Activated naive CD4-positive, alpha-beta T cell treated with anti-CD3 and anti-CD28 coated beads for 36 hours (primary cell): Measurements from ENCODE around the gene SCN9A. TPM values are rescaled to one million over a fixed set of nuclear protein-coding genes. Genes with fewer than 3 reads are reported as not detected.
"Not testable (repeated sequence)": the region's sequence is repeated elsewhere in the genome, so short reads cannot be mapped to it uniquely, and the experiment has no call there.

Experiments
- CTCF ChIA-PET: fragments of 350-600 bp; sonication (Branson Sonifier 250); formaldehyde crosslinking; loops from one replicate; lab custom pipeline; 2021; ENCODE audit warnings: antibody characterized with exemption; lab: Charles Lee
- DNase-seq: peaks from one replicate; pipeline ENCODE4 v3.0.0-alpha.2; 2020
- H3K27ac Mint-ChIP-seq: one replicate; pipeline ENCODE4 v1.8.0; 2021; ENCODE audit warnings: mild to moderate bottlenecking, mixed read lengths
- H3K27me3 Mint-ChIP-seq: one replicate; pipeline ENCODE4 v1.8.0; 2021; ENCODE audit warnings: low read depth, mixed read lengths
- H3K36me3 Mint-ChIP-seq: one replicate; pipeline ENCODE4 v1.8.0; 2021; ENCODE audit warnings: low read depth, mixed read lengths
- H3K4me1 Mint-ChIP-seq: one replicate; pipeline ENCODE4 v1.8.0; 2021; ENCODE audit warnings: low read depth, mixed read lengths
- H3K4me3 Mint-ChIP-seq: one replicate; pipeline ENCODE4 v1.8.0; 2021; ENCODE audit warnings: mild to moderate bottlenecking, moderate library complexity, mixed read lengths
- H3K9me3 Mint-ChIP-seq: one replicate; pipeline ENCODE4 v1.8.0; 2021; ENCODE audit warnings: mixed read lengths
- intact Hi-C: fragments of 100-400 bp; cut with micrococcal nuclease; formaldehyde crosslinking; loops from one replicate; pipeline ENCODE4 v1.15.1; 2023
- total RNA-seq, 2 experiments: library from RNA; stranded (reverse); gene quantifications; one replicate each; pipeline ENCODE4 v1.2.3, GENCODE V29; 2021

Gene SCN9A
- total RNA-seq, 2 experiments from 2014 or later = not detected

DNA sequence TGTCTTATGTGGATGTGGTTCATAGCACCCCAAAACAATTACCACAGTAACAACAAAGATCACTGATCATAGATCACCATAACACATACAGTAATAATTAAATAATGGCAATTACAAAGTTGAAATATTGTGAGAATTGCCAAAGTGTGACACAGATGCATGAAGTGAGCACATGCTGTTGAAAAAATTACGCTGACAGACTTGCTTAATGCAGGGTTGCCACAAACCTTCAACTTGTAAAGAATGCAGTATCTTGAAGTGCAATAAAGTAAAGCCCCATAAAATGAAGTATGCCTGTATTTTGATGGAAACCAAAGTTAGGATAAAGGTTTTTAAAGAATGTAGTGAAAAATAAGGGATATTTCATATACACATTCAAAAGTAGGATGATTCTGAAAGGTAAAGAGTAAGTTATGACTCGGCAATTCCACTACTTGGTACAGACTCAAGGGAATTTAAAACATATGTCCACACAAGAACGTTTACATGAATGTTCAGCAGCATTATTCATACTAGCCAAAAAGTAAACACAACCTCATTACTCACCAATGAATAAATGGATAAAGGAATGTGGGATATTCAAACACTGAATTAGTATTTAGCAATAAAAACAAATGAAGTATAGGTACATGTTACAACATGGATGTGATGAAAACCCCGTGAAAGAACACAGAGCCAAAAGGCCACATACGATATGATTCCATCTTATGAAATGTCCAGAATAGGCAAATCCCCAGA, 61.6 kb downstream of the SCN9A start:
- intact Hi-C loops = no loop called here
- Mint-ChIP-seq H3K4me3 (no peak overlapping the region), H3K27me3 (no peaks in the 10 kb centered on the region), H3K9me3 (peaks cover 2% of the 10 kb centered on the region), H3K27ac (no peak overlapping the region), H3K4me1 (no peaks in the 10 kb centered on the region), H3K36me3 (no peaks in the 10 kb centered on the region)
- CTCF ChIA-PET = no interaction called here
- no peak for DNase-seq

GRCh38 chr2:166312863-166313262, 62.9 kb downstream of the SCN9A start:
- H3K4me1 Mint-ChIP-seq, CTCF ChIA-PET, intact Hi-C loops, H3K27me3 Mint-ChIP-seq, H3K4me3 Mint-ChIP-seq, H3K36me3 Mint-ChIP-seq, H3K9me3 Mint-ChIP-seq, H3K27ac Mint-ChIP-seq, DNase-seq: not testable (repeated sequence)

DNA sequence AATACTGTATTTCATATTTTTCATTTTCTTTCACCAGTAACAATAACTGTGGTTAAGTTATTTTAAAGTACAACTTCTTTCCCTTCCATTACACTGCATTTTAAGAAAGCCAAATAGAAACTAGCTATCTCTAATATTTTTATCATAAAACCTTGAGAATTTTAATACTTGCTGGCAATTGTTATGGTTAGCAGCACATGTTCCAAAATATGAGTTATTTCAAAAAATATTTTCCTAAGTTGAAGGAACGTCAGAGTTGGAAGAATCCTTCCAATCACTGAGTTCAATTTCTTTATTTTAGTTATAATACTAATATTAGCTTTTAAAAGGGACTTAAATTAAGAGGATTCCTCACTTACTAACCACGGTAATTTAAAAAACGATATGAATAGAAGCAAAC, 68.4 kb downstream of the SCN9A start:
- intact Hi-C loops = no loop called here
- H3K36me3 Mint-ChIP-seq = no peaks in the 10 kb centered on the region
- CTCF ChIA-PET = no interaction called here
- peaks cover 2% of the 10 kb centered on the region for H3K9me3 Mint-ChIP-seq
- no peak overlapping the region for H3K27ac Mint-ChIP-seq
- no peak overlapping the region for H3K4me3 Mint-ChIP-seq
- no peaks in the 10 kb centered on the region for H3K4me1 Mint-ChIP-seq
- no peak for DNase-seq
- H3K27me3 Mint-ChIP-seq = no peaks in the 10 kb centered on the region

DNA sequence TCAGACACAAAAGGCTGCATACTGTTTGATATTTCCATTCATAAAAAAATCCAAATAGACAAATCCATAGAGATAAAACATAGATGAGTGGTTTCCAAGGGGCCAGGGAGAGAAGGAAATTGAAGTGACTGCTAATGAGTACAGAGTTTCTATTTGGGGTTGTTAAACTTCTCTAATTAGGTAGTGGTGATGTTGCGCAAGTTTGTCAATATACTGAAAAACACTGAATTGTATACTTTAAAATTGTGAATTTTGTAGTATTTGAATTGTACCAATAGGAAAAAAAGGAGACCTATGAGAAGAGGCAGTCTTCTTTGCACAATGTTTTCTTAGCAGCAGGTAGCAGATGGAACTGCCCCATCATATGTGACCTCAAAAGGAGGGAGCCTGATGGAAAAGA, 71.1 kb downstream of the SCN9A start:
- Mint-ChIP-seq H3K36me3 (no peaks in the 10 kb centered on the region), H3K27me3 (no peaks in the 10 kb centered on the region), H3K4me1 (no peaks in the 10 kb centered on the region), H3K4me3 (no peak overlapping the region), H3K9me3 (no peaks in the 10 kb centered on the region), H3K27ac (no peak overlapping the region)
- DNase-seq = no peak
- CTCF ChIA-PET = no interaction called here
- intact Hi-C loops = no loop called here

GRCh38 chr2:166302036-166302435, 73.7 kb downstream of the SCN9A start:
- intact Hi-C loops = no loop called here
- DNase-seq = no peak
- CTCF ChIA-PET = no interaction called here
- no peaks in the 10 kb centered on the region for H3K36me3 Mint-ChIP-seq
- no peaks in the 10 kb centered on the region for H3K4me1 Mint-ChIP-seq
- H3K27me3 Mint-ChIP-seq = no peaks in the 10 kb centered on the region
- H3K27ac Mint-ChIP-seq = no peak overlapping the region
- H3K4me3 Mint-ChIP-seq = no peak overlapping the region
- no peaks in the 10 kb centered on the region for H3K9me3 Mint-ChIP-seq

DNA sequence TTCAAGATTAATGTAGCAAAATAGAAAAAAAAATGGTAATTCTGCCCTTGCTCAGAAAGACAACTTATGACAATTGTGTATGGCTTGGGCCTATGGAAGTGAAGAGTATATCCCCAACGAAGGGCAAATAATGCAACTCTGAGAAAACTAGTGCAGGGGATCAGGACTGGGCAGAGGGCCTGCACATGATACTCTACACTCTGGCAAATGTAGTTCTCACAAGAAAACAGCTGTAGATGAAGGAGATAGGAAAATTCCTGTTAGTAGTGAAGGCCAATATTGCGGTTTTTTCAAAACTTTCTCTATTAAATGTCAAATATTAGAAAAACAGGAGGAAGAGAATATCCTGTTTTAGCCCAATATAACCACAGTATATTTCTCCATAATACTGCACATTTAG, 77.8 kb downstream of the SCN9A start:
- H3K4me3 Mint-ChIP-seq = no peak overlapping the region
- CTCF ChIA-PET = no interaction called here
- DNase-seq = no peak
- intact Hi-C loops = no loop called here
- no peaks in the 10 kb centered on the region for H3K4me1 Mint-ChIP-seq
- no peaks in the 10 kb centered on the region for H3K27me3 Mint-ChIP-seq
- H3K36me3 Mint-ChIP-seq = no peaks in the 10 kb centered on the region
- no peaks in the 10 kb centered on the region for H3K9me3 Mint-ChIP-seq
- H3K27ac Mint-ChIP-seq = no peak overlapping the region

DNA sequence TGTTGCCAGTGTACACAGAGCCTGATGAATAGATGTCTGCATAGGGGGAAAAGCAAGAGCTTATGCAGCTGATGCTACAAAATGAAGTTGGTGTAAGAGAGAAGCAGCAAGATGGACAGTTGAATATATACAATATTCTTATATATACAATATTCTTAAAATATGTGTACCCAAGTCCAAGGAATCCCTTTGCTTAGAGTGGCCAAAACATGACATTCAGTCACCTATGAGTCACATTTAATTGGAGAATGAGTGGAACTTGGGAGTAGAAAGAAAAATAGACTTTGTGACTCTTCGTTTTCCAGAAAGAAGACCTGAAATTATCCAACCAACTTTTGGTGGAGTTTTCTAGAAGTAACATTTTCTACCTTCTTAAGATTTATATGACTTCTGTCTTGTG, 81.8 kb downstream of the SCN9A start:
- CTCF ChIA-PET = no interaction called here
- intact Hi-C loops = no loop called here
- no peaks in the 10 kb centered on the region for H3K36me3 Mint-ChIP-seq
- H3K4me1 Mint-ChIP-seq = no peaks in the 10 kb centered on the region
- peaks cover 2% of the 10 kb centered on the region for H3K9me3 Mint-ChIP-seq
- no peak overlapping the region for H3K27ac Mint-ChIP-seq
- H3K27me3 Mint-ChIP-seq = no peaks in the 10 kb centered on the region
- no peak overlapping the region for H3K4me3 Mint-ChIP-seq
- DNase-seq = no peak

DNA sequence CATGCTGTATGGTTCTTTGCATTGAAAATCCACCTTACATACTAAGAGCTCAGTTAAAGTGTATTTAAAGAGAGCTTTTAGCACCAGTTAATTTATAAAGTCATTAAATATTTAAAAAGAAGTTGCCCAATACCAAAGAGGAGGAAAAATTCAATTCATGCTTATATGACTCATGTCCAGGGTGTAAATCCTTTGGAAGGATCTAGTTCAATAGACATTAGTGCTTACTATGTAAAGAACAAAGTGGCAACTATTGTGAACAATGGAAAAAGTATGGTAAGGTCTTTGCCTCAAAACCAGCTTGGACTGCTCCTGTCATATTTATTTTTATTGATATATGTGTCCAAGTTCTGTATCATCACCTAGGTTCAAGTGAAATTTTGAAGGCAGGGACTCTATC, 90.5 kb downstream of the SCN9A start:
- Mint-ChIP-seq H3K27me3 (no peaks in the 10 kb centered on the region), H3K27ac (no peak overlapping the region), H3K36me3 (no peaks in the 10 kb centered on the region), H3K4me1 (no peaks in the 10 kb centered on the region), H3K9me3 (no peaks in the 10 kb centered on the region), H3K4me3 (no peak overlapping the region)
- CTCF ChIA-PET = no interaction called here
- intact Hi-C loops = no loop called here
- DNase-seq = no peak

DNA sequence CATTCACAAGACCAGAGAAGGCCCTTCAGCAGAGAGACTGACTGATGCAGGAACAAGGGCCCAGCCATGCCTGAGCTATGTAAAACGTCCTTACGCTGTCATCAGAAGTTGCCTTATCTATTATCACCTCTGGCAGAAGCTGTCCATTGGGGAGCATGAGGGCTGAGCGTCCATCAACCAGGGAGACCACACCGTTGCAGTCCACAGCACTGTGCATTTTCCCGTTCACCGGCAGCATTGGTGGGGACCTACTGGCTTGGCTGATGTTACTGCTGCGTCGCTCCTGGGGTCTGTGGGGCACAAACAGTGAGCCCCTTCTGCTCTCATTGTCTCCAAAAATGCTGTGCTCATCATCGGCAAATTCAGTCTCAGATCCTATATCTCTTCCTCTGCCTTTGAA, 91.4 kb downstream of the SCN9A start:
- Mint-ChIP-seq H3K36me3 (no peaks in the 10 kb centered on the region), H3K27me3 (no peaks in the 10 kb centered on the region), H3K27ac (no peak overlapping the region), H3K4me1 (no peaks in the 10 kb centered on the region), H3K9me3 (no peaks in the 10 kb centered on the region), H3K4me3 (no peak overlapping the region)
- no peak for DNase-seq
- CTCF ChIA-PET = interaction anchor here (0.6 kb wide), 2 partner anchors 36 to 1800 kb away, joined by 3 read pairs; no protein-coding TSS in a partner anchor
- intact Hi-C loops = no loop called here

- Mint-ChIP-seq H3K4me1 (no peaks in the 10 kb centered on the region), H3K4me3 (no peak overlapping the region), H3K27me3 (no peaks in the 10 kb centered on the region), H3K27ac (no peak overlapping the region), H3K9me3 (no peaks in the 10 kb centered on the region), H3K36me3 (no peaks in the 10 kb centered on the region)
- CTCF ChIA-PET = no interaction called here
- intact Hi-C loops = no loop called here
- DNase-seq = no peak
Measured at GRCh38 chr2:166282154-166282553, 93.6 kb downstream of the SCN9A start.

DNA sequence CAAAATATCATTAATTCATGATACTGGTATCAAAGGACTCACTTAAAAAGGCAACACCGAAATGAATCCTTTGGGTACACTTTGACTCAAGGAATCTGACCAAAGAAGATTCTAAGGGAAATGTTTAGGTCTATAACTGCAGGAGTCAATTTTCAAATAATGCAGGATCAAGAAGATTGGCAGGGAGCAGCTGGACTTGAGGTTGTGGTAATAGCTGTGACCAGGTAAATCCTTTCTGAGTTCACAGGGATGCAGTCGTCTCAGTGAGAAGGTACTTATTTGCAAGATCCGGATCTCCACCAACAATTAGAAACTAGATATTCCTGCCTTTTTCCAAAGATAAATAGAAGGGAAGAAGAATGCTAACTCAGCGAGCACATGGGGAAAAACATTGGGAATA, 96.9 kb downstream of the SCN9A start:
- Mint-ChIP-seq H3K9me3 (no peaks in the 10 kb centered on the region), H3K27ac (no peak overlapping the region), H3K4me1 (no peaks in the 10 kb centered on the region)

DNA sequence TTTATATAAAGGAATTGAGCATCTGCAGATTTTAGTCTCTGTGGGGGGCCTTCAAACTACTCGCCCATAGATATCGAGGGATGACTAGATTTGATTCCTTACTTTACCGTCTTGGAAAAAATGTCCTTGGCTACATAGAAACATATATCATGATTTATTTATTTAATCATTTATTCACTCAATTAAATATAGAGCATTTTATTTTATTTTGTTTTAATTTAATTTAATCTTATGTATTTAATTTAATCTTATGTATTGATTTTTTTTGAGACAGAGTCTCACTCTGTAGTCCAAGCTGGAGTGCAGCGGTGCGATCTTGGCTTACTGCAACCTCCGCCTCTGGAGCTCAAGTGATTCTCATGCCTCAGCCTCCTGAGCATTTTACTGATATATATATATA, 105.4 kb downstream of the SCN9A start:
- no peak for DNase-seq
- CTCF ChIA-PET = no interaction called here
- Mint-ChIP-seq H3K36me3 (no peaks in the 10 kb centered on the region), H3K9me3 (peaks cover 3% of the 10 kb centered on the region), H3K4me1 (no peaks in the 10 kb centered on the region), H3K4me3 (no peak overlapping the region), H3K27ac (no peak overlapping the region), H3K27me3 (no peaks in the 10 kb centered on the region)
- intact Hi-C loops = no loop called here

More for the DNA sequence above, 96.9 kb downstream of the SCN9A start:
- H3K36me3 Mint-ChIP-seq = no peaks in the 10 kb centered on the region
- DNase-seq = no peak
- no peaks in the 10 kb centered on the region for H3K27me3 Mint-ChIP-seq
- CTCF ChIA-PET = interaction anchor here (0.6 kb wide), 1 partner anchor 110 kb away, joined by 3 read pairs; no protein-coding TSS in a partner anchor
- intact Hi-C loops = no loop called here
- no peak overlapping the region for H3K4me3 Mint-ChIP-seq

DNA sequence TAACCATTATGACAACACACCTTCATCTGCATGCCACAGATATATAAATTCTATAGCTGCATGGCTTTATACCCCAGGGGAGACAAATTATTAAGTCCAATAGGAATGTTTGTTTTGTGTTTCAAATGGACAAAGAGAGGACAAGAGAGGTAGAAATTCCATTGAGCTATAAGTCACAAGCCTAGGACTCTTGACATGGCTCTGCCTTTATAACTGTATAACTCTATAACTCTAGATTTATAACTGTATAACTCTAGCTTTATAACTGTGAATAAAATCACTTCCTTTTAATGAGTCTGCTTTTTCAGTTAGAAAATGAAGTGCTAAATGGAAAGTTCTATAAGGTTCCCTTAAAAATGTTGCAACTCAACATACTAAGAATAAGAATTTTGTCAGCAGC, 106.4 kb downstream of the SCN9A start:
- Mint-ChIP-seq H3K36me3 (no peaks in the 10 kb centered on the region), H3K9me3 (peaks cover 3% of the 10 kb centered on the region), H3K27me3 (no peaks in the 10 kb centered on the region)

More for the DNA sequence above, 106.4 kb downstream of the SCN9A start:
- no peak for DNase-seq
- Mint-ChIP-seq H3K27ac (no peak overlapping the region), H3K4me1 (no peaks in the 10 kb centered on the region), H3K4me3 (no peak overlapping the region)
- intact Hi-C loops = no loop called here
- CTCF ChIA-PET = no interaction called here
